ENCODE results near the gene TAF8. TPM values are rescaled to one million over a fixed set of nuclear protein-coding genes. Genes with fewer than 3 reads are reported as not detected.

TAF8 gene
- total and polyA plus RNA-seq, 10 of the 15 experiments (the other 5 are each of a cell fraction or from before 2014, with no cell fraction given) = 11.7 to 30.9 (median 19.9) TPM

GRCh38 chr6:42129360-42129676 lies 79.0 kb downstream of the TAF8 start:
- Histone ChIP-seq H3K9ac (ENCODE audit: control insufficient read depth, insufficient read depth, low read length) (no peak overlapping the region), H3K4me3 (no peak overlapping the region), H3K9me3 (replicated peaks; ENCODE audit: control insufficient read depth, insufficient read depth, low read length) (no peaks in the 10 kb centered on the region), H4K20me1 (ENCODE audit: control insufficient read depth, insufficient read depth) (no peaks in the 10 kb centered on the region), H2AFZ (ENCODE audit: control insufficient read depth, low read depth, low read length) (no peak overlapping the region), H3K4me1 (ENCODE audit: control insufficient read depth, insufficient read depth, low read length) (no peaks in the 10 kb centered on the region), H3K27ac (ENCODE audit: control insufficient read depth, insufficient read depth) (no peak overlapping the region), H3K27me3 (replicated peaks in 1 of 2; ENCODE audit: control insufficient read depth in 2 of 2, insufficient read depth in 2 of 2, low read length in 1 of 2) (no peaks in the 10 kb centered on the region; a peak in 2 of 4 replicates), H3K79me2 (ENCODE audit: control insufficient read depth, insufficient read depth, low read length) (no peaks in the 10 kb centered on the region), H3K36me3 (ENCODE audit: control insufficient read depth in 2 of 2, insufficient read depth in 2 of 2, low read length in 1 of 2) (no peaks in the 10 kb centered on the region), H3K4me2 (ENCODE audit: control insufficient read depth, insufficient read depth) (no peak overlapping the region)
- 89% methylated on average over 2 of the region's 2 CpGs for whole genome bisulfite sequencing (ENCODE audit: insufficient coverage, insufficient replicate concordance, low lambda C conversion rate, missing lambda C conversion rate)
- BruUV-seq (replicated peaks) = no TSS peak
- ATAC-seq = no peak
- in situ Hi-C loops (cut with MboI) (no loop called here), intact Hi-C loops (cut with micrococcal nuclease; ENCODE audit: unreplicated experiment) (no loop called here)
- RAD21 ChIA-PET (ENCODE audit: unreplicated experiment) = no interaction called here
- no peak for FAIRE-seq
- TF ChIP-seq RELB (IDR thresholded peaks at IDR 0.05; ENCODE audit: low read depth) = no peak
- TF ChIP-seq PKNOX1 (IDR thresholded peaks at IDR 0.05) = no peak
- no peak for TF ChIP-seq GATAD2B (conservative IDR thresholded peaks at IDR 0.05; ENCODE audit: low read depth)
- SMC1A ChIA-PET (ENCODE audit: uncharacterized antibody, unreplicated experiment) = no interaction called here
- DNase-seq (ENCODE audit: low read depth, low spot score) = no peak
- POLR2A ChIA-PET = no interaction called here
- CTCF ChIA-PET = no interaction called here

GRCh38 chr6:42131531-42131930 lies 81.2 kb downstream of the TAF8 start:
- ChIA-PET RAD21 (ENCODE audit: unreplicated experiment) (no interaction called here), SMC1A (ENCODE audit: uncharacterized antibody, unreplicated experiment) (no interaction called here), CTCF (interaction anchor here (1.6 kb wide), 1 partner anchor 83 kb away, joined by 4 read pairs; no protein-coding TSS in a partner anchor), POLR2A (interaction anchor here (0.6 kb wide), 1 partner anchor 59 kb away, joined by 4 read pairs; no protein-coding TSS in a partner anchor)
- ATAC-seq (no peak), FAIRE-seq (no peak), DNase-seq (ENCODE audit: low read depth, low spot score) (no peak)
- intact Hi-C loops (cut with micrococcal nuclease; ENCODE audit: unreplicated experiment) (no loop called here), in situ Hi-C loops (cut with MboI) (no loop called here)
- no peak overlapping the region for H3K4me3 ChIP-seq
- H4K20me1 ChIP-seq (ENCODE audit: control insufficient read depth, insufficient read depth) = no peaks in the 10 kb centered on the region
- BruUV-seq (replicated peaks) = no TSS peak
- no peak overlapping the region for H3K9ac ChIP-seq (ENCODE audit: control insufficient read depth, insufficient read depth, low read length)
- TF ChIP-seq MAX (IDR thresholded peaks at IDR 0.05; ENCODE audit: low read depth, low read length) (no peak), FOS (IDR thresholded peaks at IDR 0.05; ENCODE audit: borderline replicate concordance, extremely low read depth, insufficient read length) (no peak), EGR1 (IDR thresholded peaks at IDR 0.05; ENCODE audit: borderline replicate concordance in 1 of 2, low read depth in 2 of 2, low read length in 2 of 2) (no peak), IRF4 (IDR thresholded peaks at IDR 0.05; ENCODE audit: low read depth, low read length) (no peak), NR2C2 (IDR thresholded peaks at IDR 0.05; ENCODE audit: borderline replicate concordance, control insufficient read depth, insufficient read length, low read depth) (no peak), ETV6 (conservative IDR thresholded peaks at IDR 0.05 in 1 of 2, IDR thresholded peaks at IDR 0.05 in 1 of 2; ENCODE audit: borderline replicate concordance in 1 of 2, low read depth in 1 of 2) (no peak), CBX5 (IDR thresholded peaks at IDR 0.05; ENCODE audit: low read depth) (no peak), STAT1 (conservative IDR thresholded peaks at IDR 0.05) (no peak), PKNOX1 (IDR thresholded peaks at IDR 0.05) (no peak)
- H3K4me2 ChIP-seq (ENCODE audit: control insufficient read depth, insufficient read depth) = no peak overlapping the region
- 37% methylated on average over 11 of the region's 11 CpGs for WGBS (ENCODE audit: insufficient coverage, insufficient replicate concordance, low lambda C conversion rate, missing lambda C conversion rate)
- H3K4me1 ChIP-seq (ENCODE audit: control insufficient read depth, insufficient read depth, low read length) = peaks cover 2% of the 10 kb centered on the region; the same call in 1 of the 2 replicates
- H3K36me3 ChIP-seq (ENCODE audit: control insufficient read depth in 2 of 2, insufficient read depth in 2 of 2, low read length in 1 of 2) = no peaks in the 10 kb centered on the region
- no peak overlapping the region for H2AFZ ChIP-seq (ENCODE audit: control insufficient read depth, low read depth, low read length)
- H3K27me3 ChIP-seq (replicated peaks in 1 of 2; ENCODE audit: control insufficient read depth in 2 of 2, insufficient read depth in 2 of 2, low read length in 1 of 2) = no peaks in the 10 kb centered on the region; a peak in 2 of 4 replicates
- no peak overlapping the region for H3K27ac ChIP-seq (ENCODE audit: control insufficient read depth, insufficient read depth)
- no peaks in the 10 kb centered on the region for H3K9me3 ChIP-seq (replicated peaks; ENCODE audit: control insufficient read depth, insufficient read depth, low read length)
- no peaks in the 10 kb centered on the region for H3K79me2 ChIP-seq (ENCODE audit: control insufficient read depth, insufficient read depth, low read length)

Data from GM12878 (cell line).